ENCODE measurements around the gene TOR3A. TPM values are rescaled to one million over a fixed set of nuclear protein-coding genes. Genes with fewer than 3 reads are reported as not detected.
"Not testable (repeated sequence)": the region's sequence is repeated elsewhere in the genome, so short reads cannot be mapped to it uniquely, and the experiment has no call there.

The TOR3A gene
- total and polyA plus RNA-seq, 2 donors (not counting 1 experiment from before 2014, with no cell fraction given), result 49.9 to 65.6 TPM

- intact Hi-C loops (cut with micrococcal nuclease), result no loop called here
- H3K4me2 ChIP-seq (replicated peaks; ENCODE audit: low read depth, low read length, poor library complexity, severe bottlenecking), result no peak overlapping the region
- H3K9me3 Mint-ChIP-seq (ENCODE audit: insufficient read depth), result no peaks in the 10 kb centered on the region
These were observed 55.9 kb downstream of the TOR3A start for GRCh38 chr1:179137617-179138255.

GRCh38 chr1:179138755-179139154 lies 56.9 kb downstream of the TOR3A start:
- H3K4me1 Mint-ChIP-seq, result peaks cover 16% of the 10 kb centered on the region
- H3K9me3 Mint-ChIP-seq (ENCODE audit: insufficient read depth); H3K4me3 Mint-ChIP-seq; H3K27me3 ChIP-seq (replicated peaks in 1 of 4; ENCODE audit: control extremely low read depth in 1 of 4, control insufficient read depth in 3 of 4, insufficient read depth in 4 of 4, low read length in 3 of 4); H3K27me3 Mint-ChIP-seq; H3K27ac Mint-ChIP-seq; H3K27ac ChIP-seq (ENCODE audit: low read length in 2 of 2); H2AFZ ChIP-seq (ENCODE audit: insufficient read depth, low read depth, low read length, poor library complexity, severe bottlenecking); intact Hi-C loops (cut with micrococcal nuclease); DNase-seq; ATAC-seq (ENCODE audit: low read depth); H4K20me1 ChIP-seq (ENCODE audit: control insufficient read depth, insufficient read depth, low read length, poor library complexity, severe bottlenecking); H3K4me3 ChIP-seq (ENCODE audit: control extremely low read depth in 1 of 5, extremely low read depth in 1 of 5, insufficient read depth in 1 of 5, low read depth in 2 of 5, low read length in 4 of 5); CTCF ChIA-PET; H3K9ac ChIP-seq (ENCODE audit: low read length); H3K36me3 ChIP-seq (replicated peaks in 1 of 2; ENCODE audit: control extremely low read depth in 1 of 2, control insufficient read depth in 1 of 2, extremely low read depth in 1 of 2, insufficient read depth in 2 of 2, low read length in 1 of 2); H3K9me3 ChIP-seq (ENCODE audit: control extremely low read depth in 1 of 3, control insufficient read depth in 2 of 3, insufficient read depth in 1 of 3, low read length in 2 of 3); POLR2A ChIA-PET; H3K4me2 ChIP-seq (replicated peaks; ENCODE audit: low read depth, low read length, poor library complexity, severe bottlenecking): not testable (repeated sequence)
- H3K79me2 ChIP-seq (ENCODE audit: control insufficient read depth, insufficient read depth, low read length), result peaks cover 25% of the 10 kb centered on the region
- 97% methylated on average over 18 of the region's 21 CpGs for WGBS (ENCODE audit: insufficient coverage)
- H3K4me1 ChIP-seq (ENCODE audit: control insufficient read depth in 2 of 2, insufficient read depth in 2 of 2, low read length in 2 of 2), result peaks cover 12 to 16% of the 10 kb centered on the region in 2 donors

More at GRCh38 chr1:179137617-179138255, 55.9 kb downstream of the TOR3A start:
- H3K27ac ChIP-seq (ENCODE audit: low read length in 2 of 2), result no peak overlapping the region
- ATAC-seq (ENCODE audit: low read depth) (no peak), DNase-seq (no peak)
- H3K4me3 ChIP-seq (ENCODE audit: control extremely low read depth in 1 of 5, extremely low read depth in 1 of 5, insufficient read depth in 1 of 5, low read depth in 2 of 5, low read length in 4 of 5), result no peak overlapping the region
- H3K27me3 ChIP-seq (replicated peaks in 1 of 4; ENCODE audit: control extremely low read depth in 1 of 4, control insufficient read depth in 3 of 4, insufficient read depth in 4 of 4, low read length in 3 of 4), result no peaks in the 10 kb centered on the region
- Mint-ChIP-seq H3K4me3 (no peak overlapping the region), H3K27ac (no peak overlapping the region), H3K4me1 (peaks cover 13% of the 10 kb centered on the region), H3K27me3 (no peaks in the 10 kb centered on the region)
- H3K79me2 ChIP-seq (ENCODE audit: control insufficient read depth, insufficient read depth, low read length), result peaks cover 25% of the 10 kb centered on the region
- H2AFZ ChIP-seq (ENCODE audit: insufficient read depth, low read depth, low read length, poor library complexity, severe bottlenecking), result no peak overlapping the region
- no peaks in the 10 kb centered on the region for H3K36me3 ChIP-seq (replicated peaks in 1 of 2; ENCODE audit: control extremely low read depth in 1 of 2, control insufficient read depth in 1 of 2, extremely low read depth in 1 of 2, insufficient read depth in 2 of 2, low read length in 1 of 2)
- CTCF ChIA-PET, result no interaction called here
- no peaks in the 10 kb centered on the region for H4K20me1 ChIP-seq (ENCODE audit: control insufficient read depth, insufficient read depth, low read length, poor library complexity, severe bottlenecking)
- POLR2A ChIA-PET, result no interaction called here
- H3K9me3 ChIP-seq (ENCODE audit: control extremely low read depth in 1 of 3, control insufficient read depth in 2 of 3, insufficient read depth in 1 of 3, low read length in 2 of 3), result no peaks in the 10 kb centered on the region
- 100% methylated on average over 4 of the region's 5 CpGs for WGBS (ENCODE audit: insufficient coverage)
- no peak for TF ChIP-seq EZH2 (IDR thresholded peaks at IDR 0.05; ENCODE audit: borderline replicate concordance, insufficient read depth, low read depth, low read length, poor library complexity, severe bottlenecking)
- TF ChIP-seq CTCF (IDR thresholded peaks at IDR 0.05), result no peak
- peaks cover 9 to 12% of the 10 kb centered on the region in 2 donors for H3K4me1 ChIP-seq (ENCODE audit: control insufficient read depth in 2 of 2, insufficient read depth in 2 of 2, low read length in 2 of 2)
- no peak overlapping the region for H3K9ac ChIP-seq (ENCODE audit: low read length)

Measured in B cell (primary cell).